Coronary artery (tissue), 2 donors: ENCODE measurements around the gene STPG3.

Experiments
- DNase-seq: peaks from one replicate; pipeline ENCODE4 v3.0.0-alpha.2; 2017; ENCODE audit warnings: low spot score
- H3K27ac ChIP-seq, 2 donors: fragments of 200-600 bp; sonication (generic); one replicate each; pipeline ENCODE4 v1.5.1; 2016 to 2019
- H3K4me3 ChIP-seq: fragments of 200-600 bp; sonication (generic); 2 replicates; pipeline ENCODE4 v1.5.1; 2016; ENCODE audit warnings: mild to moderate bottlenecking, moderate library complexity
- TF ChIP-seq, protein P1 (sequence below): fragments of 200-600 bp; sonication (generic); IDR thresholded peaks from one replicate; pipeline ENCODE4 v1.5.1; 2019; ENCODE audit warnings: antibody characterized with exemption

The STPG3 gene

DNA sequence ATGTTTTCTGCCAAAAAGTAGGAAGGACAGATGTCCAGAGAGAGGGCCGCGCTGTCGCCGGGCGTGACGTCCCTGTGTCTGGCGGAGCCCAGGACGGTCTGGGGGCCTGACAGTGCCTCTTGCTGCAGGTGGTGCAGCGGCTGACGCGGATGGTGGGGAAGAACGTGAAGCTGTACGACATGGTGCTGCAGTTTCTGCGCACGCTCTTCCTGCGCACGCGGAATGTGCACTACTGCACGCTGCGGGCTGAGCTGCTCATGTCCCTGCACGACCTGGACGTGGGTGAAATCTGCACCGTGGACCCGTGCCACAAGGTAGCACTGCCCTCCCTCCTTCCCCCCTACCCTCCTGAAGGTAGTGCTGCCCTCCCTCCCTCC lies 11.8 kb downstream of the STPG3 start:
- TF ChIP-seq, protein P1, sequence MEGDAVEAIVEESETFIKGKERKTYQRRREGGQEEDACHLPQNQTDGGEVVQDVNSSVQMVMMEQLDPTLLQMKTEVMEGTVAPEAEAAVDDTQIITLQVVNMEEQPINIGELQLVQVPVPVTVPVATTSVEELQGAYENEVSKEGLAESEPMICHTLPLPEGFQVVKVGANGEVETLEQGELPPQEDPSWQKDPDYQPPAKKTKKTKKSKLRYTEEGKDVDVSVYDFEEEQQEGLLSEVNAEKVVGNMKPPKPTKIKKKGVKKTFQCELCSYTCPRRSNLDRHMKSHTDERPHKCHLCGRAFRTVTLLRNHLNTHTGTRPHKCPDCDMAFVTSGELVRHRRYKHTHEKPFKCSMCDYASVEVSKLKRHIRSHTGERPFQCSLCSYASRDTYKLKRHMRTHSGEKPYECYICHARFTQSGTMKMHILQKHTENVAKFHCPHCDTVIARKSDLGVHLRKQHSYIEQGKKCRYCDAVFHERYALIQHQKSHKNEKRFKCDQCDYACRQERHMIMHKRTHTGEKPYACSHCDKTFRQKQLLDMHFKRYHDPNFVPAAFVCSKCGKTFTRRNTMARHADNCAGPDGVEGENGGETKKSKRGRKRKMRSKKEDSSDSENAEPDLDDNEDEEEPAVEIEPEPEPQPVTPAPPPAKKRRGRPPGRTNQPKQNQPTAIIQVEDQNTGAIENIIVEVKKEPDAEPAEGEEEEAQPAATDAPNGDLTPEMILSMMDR: no peak
- no peak for DNase-seq
- Histone ChIP-seq H3K27ac (no peak overlapping the region), H3K4me3 (no peak overlapping the region)

DNA sequence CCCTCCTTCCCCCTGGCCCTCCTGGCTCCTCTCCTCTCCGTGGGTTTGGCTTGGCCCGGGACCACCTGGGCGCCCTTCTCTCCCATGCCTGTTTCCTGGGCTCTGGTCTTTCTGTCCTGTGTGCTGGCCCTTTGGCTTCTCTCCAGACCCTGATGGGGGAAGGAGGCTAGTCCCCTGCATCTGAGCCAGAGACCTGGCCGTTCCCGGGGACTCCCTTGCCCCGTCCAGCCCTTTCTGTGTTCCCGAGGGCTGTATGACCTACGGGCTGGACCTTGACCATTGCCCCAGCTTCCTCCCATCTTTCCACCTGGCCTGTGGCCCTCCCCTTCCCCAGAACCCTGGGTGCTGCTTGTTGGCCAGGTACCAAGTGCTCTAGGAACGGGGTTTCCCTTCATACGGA lies 12.4 kb downstream of the STPG3 start:
- no peak for DNase-seq
- H3K27ac ChIP-seq: no peak overlapping the region
- H3K4me3 ChIP-seq: no peak overlapping the region
- TF ChIP-seq, protein P1: no peak

DNA sequence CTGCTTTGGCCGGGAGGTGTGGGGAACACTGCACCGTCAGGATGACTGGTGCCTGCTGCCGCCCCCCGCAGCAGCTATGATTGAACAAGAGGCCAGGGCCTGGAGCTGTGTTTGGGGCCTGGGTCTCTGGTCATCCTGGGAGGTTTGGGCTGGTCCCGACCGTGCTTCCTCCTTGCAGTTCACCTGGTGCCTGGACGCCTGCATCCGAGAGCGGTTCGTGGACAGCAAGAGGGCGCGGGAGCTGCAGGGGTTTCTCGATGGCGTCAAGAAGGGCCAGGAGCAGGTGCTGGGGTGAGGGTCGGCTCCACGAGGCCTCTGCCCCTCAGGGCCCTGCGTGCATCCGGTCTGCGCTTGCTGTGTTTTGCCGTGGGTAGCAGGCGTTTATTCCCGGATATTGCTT lies 13.0 kb downstream of the STPG3 start:
- Histone ChIP-seq H3K27ac (no peak overlapping the region), H3K4me3 (no peak overlapping the region)
- no peak for DNase-seq
- TF ChIP-seq, protein P1: no peak

DNA sequence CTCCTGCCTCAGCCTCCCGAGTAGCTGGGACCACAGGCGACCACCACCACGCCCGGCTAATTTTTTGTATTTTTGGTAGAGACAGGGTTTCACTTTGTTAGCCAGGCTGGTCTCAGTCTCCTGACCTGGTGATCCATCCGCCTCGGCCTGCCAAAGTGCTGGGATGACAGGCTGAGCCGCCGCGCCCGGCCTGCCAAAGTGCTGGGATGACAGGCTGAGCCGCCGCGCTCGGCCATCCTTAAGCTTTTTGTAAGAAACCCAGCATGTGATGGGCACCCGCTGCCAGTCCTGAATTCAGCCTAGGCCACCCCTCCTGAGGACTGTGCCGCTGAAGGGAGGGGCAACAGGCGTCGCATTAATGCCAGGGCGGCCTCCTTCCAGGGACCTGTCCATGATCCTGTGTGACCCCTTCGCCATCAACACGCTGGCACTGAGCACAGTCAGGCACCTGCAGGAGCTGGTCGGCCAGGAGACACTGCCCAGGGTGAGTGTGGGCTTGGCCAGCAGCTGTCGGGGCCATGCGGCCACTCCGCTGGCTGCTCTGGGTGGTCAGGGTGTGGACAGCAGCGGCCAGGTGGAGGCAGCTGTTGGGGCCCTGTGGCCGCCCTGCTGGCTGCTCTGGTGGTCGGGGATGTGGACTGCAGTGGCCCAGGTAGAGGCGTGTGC lies 14.5 kb downstream of the STPG3 start:
- no peak overlapping the region for H3K27ac ChIP-seq
- no peak for DNase-seq
- TF ChIP-seq, protein P1: no peak
- H3K4me3 ChIP-seq: no peak overlapping the region

DNA sequence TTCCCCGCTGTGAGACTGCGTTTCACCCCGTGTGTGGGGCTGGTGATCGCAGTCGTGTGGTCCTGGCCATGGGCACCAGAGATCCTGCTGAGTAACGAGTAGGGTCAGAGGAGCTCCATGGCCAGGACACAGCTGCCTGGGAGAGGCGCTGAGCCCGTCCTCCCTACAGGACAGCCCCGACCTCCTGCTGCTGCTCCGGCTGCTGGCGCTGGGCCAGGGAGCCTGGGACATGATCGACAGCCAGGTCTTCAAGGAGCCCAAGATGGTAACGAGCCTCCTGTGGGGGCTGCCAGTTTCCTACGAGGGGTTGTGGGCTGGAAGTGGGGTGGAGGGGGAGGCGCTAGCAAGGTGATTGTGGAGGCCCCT lies 15.1 kb downstream of the STPG3 start:
- DNase-seq: no peak
- TF ChIP-seq, protein P1: no peak
- Histone ChIP-seq H3K4me3 (no peak overlapping the region), H3K27ac (no peak overlapping the region)

DNA sequence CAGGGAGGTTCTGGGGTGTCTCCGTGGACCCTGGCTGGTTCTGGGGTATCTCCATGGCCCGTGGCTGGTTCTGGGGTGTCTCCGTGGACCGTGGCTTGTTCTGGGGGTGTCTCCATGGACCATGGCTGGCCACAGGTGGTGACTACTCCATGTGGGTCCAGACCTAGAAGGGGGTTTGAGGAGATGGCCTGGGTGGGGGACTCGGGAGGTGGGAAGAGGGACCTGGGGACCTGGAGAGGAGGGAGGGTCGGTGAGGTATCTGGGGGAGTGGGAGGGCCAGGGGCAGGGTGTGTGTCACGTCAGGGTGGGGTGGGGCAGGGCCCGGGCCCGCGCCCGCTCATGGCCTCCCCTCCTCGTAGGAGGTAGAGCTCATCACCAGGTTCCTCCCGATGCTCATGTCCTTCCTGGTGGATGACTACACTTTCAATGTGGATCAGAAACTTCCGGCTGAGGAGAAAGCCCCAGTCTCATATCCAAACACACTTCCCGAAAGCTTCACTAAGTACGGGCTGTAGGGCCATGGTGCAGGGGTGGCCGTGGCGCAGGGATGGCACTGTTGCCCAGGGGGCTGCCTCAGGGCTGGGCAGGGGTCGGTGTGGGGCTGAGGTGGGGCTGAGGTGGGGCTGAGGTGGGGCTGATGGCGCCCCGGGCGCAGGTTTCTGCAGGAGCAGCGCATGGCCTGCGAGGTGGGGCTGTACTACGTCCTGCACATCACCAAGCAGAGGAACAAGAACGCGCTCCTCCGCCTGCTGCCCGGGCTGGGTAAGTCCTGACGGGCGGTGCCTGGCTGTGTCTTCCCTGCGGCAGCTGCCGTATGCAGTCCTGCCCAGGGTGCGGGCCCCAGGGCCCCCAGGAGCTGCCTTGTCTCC lies 15.7 kb downstream of the STPG3 start:
- no peak overlapping the region for H3K4me3 ChIP-seq
- DNase-seq: no peak
- TF ChIP-seq, protein P1: no peak
- no peak overlapping the region for H3K27ac ChIP-seq

DNA sequence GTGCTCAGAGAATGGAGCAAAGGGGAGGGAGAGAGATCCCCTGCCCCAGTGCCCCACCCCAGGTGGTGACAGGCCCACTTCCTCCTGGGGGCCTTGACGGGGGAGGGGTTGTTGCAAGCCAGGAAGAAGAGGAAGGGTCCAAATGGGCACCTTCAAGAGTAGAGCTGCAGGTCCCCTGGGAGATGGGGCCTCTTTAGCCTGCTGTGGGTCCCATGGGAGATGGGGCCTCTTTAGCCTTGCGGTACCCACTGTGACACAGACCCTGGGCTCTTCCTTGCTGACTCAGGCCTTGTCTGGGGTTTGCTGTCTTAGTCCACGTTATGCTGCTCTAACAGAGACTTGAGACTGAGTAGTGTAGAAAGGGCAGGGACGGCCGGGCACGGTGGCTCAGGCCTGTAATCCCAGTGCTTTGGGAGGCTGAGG lies 16.9 kb downstream of the STPG3 start:
- no peak overlapping the region for H3K4me3 ChIP-seq
- no peak for DNase-seq
- peak overlapping the region; percentile 21 to 77 for H3K27ac ChIP-seq
- TF ChIP-seq, protein P1: no peak
